ENCODE results near the gene FAM111A.

The FAM111A gene

DNA sequence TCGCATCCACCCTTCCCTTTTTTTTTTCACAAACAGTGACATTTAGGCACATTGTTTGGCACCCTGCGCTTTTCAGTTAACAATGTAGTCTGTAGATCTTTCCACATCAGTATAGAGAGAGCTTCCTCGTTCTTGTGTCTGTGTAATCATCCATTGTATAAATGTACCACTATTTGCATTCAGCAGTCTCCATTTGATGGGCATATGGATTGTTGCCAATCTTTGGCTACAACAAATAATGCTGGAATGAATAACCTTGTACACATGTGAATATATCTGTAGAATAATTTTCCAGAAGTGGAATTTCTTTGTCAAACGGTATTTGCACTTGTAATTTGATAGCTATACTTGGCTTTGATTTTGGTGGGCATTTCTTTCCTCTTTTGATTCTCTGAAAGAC, 52.9 kb downstream of the FAM111A start:
- peaks cover 3% of the 10 kb centered on the region for H3K4me1 Mint-ChIP-seq (ENCODE audit: low read depth)
- H3K9me3 Mint-ChIP-seq: no peaks in the 10 kb centered on the region
- H3K27me3 Mint-ChIP-seq (ENCODE audit: low read depth): peaks cover 5% of the 10 kb centered on the region
- no peak overlapping the region for H3K27ac Mint-ChIP-seq
- no peaks in the 10 kb centered on the region for H3K36me3 Mint-ChIP-seq (ENCODE audit: low read depth)
- H3K4me3 Mint-ChIP-seq: no peak overlapping the region

DNA sequence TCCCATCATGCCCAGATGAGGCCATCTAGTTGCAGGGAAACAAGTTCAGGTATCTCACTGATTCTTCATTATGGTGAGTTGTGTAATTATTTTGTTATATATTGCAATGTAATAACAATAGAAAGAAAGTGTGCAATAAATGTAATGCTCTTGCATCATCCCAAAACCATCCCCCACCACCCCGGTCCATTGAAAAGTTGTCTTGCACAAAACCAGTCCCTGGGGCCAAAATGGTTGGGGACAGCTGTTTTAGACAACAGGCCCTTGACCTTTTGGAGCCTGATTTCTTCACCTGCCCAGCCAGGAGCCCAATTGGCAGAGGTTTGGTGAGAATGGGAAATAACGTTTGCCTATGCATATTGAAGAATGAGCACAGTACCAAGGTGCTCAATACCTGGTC, 54.1 kb downstream of the FAM111A start:
- H3K27me3 Mint-ChIP-seq (ENCODE audit: low read depth): no peaks in the 10 kb centered on the region
- no peak overlapping the region for H3K27ac Mint-ChIP-seq
- no peaks in the 10 kb centered on the region for H3K9me3 Mint-ChIP-seq
- peaks cover 3% of the 10 kb centered on the region for H3K4me1 Mint-ChIP-seq (ENCODE audit: low read depth)
- H3K4me3 Mint-ChIP-seq: no peak overlapping the region
- H3K36me3 Mint-ChIP-seq (ENCODE audit: low read depth): no peaks in the 10 kb centered on the region

DNA sequence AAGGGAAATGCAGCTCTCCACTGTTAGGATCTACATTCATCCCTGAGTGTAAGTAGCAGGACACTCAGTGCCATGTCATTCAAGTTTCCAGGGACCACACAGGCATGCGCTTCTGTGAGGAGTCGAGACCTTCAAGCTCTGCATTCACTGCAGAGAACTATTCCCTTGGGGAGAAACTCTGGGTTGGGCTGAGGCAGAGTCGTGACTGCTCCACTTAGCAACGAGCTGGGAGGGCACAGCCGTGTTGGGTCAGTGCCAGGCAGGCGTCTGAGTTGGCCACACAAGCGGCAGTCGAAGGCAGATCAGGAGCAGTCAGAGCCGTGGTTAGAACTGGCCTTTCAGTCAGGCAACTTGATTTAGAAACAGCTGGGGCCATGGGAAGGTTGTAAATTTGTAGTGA, 55.3 kb downstream of the FAM111A start:
- Mint-ChIP-seq H3K27ac (no peak overlapping the region), H3K36me3 (ENCODE audit: low read depth) (no peaks in the 10 kb centered on the region), H3K4me1 (ENCODE audit: low read depth) (peaks cover 3% of the 10 kb centered on the region), H3K9me3 (no peaks in the 10 kb centered on the region), H3K4me3 (no peak overlapping the region), H3K27me3 (ENCODE audit: low read depth) (no peaks in the 10 kb centered on the region)

DNA sequence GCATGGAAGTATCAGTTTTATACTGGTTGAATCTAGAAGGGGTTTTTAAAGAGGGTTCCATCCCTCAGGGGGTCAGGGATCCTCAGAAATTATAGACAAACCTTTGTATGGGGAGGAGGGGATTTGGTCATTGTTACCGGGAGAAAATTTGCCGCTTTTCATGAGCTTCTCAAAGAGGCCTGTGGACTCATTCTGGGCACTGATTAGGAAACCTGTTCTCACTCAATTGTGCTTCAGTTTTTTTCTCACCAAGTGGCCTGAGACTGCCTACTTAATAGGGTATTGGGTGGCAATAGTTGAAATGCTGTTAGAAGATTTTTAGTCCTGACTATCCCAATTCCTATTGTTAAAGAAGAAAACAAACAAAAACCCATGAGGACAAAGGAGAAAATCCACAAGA, 56.1 kb downstream of the FAM111A start:
- H3K4me1 Mint-ChIP-seq (ENCODE audit: low read depth): peaks cover 3% of the 10 kb centered on the region
- no peaks in the 10 kb centered on the region for H3K36me3 Mint-ChIP-seq (ENCODE audit: low read depth)
- no peaks in the 10 kb centered on the region for H3K27me3 Mint-ChIP-seq (ENCODE audit: low read depth)
- H3K4me3 Mint-ChIP-seq: no peak overlapping the region
- H3K27ac Mint-ChIP-seq: no peak overlapping the region
- H3K9me3 Mint-ChIP-seq: no peaks in the 10 kb centered on the region

DNA sequence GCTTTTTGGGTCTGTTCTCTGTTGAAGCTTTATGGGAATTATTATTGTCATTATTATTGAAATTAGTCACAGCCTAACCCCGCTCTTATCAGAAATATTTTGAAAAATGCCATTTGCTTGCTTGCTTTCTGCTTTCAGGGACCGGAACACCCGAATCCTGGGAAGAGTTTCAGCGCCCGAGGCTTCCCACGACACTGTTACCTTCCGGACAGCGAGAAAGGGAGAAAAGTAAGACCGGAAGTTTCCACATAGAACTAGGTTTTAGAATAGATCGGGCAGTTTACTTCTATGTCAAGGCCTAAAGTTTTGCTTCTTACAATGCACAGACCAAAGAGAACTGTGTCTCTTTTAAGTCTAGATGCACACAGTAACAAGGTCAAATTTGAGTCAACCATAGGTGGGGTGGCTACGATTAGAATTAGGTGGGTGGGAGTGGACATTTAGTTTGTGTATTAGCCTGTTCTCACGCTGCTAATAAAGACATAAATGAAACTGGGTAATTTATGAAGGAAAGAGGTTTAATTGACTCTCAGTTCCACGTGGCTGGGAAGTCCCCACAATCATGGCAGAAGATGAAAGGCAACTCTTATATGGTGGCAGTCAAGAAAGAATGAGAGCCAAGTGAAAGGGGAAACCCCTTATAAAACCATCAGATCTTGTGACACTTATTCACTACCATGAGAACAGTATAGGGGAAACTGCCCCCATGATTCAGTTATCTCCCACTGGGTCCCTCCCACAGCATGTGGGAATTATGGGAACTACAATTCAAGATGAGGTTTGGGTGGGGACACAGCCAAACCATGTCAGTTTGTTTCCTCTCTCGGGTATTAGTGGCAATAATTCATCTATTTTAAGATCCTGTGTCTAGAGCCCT, 57.1 kb downstream of the FAM111A start:
- Mint-ChIP-seq H3K4me1 (ENCODE audit: low read depth) (peaks cover 3% of the 10 kb centered on the region), H3K4me3 (no peak overlapping the region), H3K27me3 (ENCODE audit: low read depth) (no peaks in the 10 kb centered on the region), H3K36me3 (ENCODE audit: low read depth) (no peaks in the 10 kb centered on the region), H3K27ac (no peak overlapping the region), H3K9me3 (no peaks in the 10 kb centered on the region)

GRCh38 chr11:59200423-59200746, 57.7 kb downstream of the FAM111A start:
- Mint-ChIP-seq H3K4me3 (no peak overlapping the region), H3K27ac (no peak overlapping the region), H3K4me1 (ENCODE audit: low read depth) (peaks cover 3% of the 10 kb centered on the region)

GRCh38 chr11:59201353-59201752, 58.7 kb downstream of the FAM111A start:
- H3K27me3 Mint-ChIP-seq (ENCODE audit: low read depth): no peaks in the 10 kb centered on the region
- no peak overlapping the region for H3K27ac Mint-ChIP-seq
- no peaks in the 10 kb centered on the region for H3K36me3 Mint-ChIP-seq (ENCODE audit: low read depth)
- no peak overlapping the region for H3K4me3 Mint-ChIP-seq
- H3K4me1 Mint-ChIP-seq (ENCODE audit: low read depth): peaks cover 3% of the 10 kb centered on the region
- no peaks in the 10 kb centered on the region for H3K9me3 Mint-ChIP-seq

More at GRCh38 chr11:59200423-59200746, 57.7 kb downstream of the FAM111A start:
- no peaks in the 10 kb centered on the region for H3K27me3 Mint-ChIP-seq (ENCODE audit: low read depth)
- H3K9me3 Mint-ChIP-seq: no peaks in the 10 kb centered on the region
- H3K36me3 Mint-ChIP-seq (ENCODE audit: low read depth): no peaks in the 10 kb centered on the region
